GM23338 (cell line): ENCODE data around the gene DUSP19. TPM values are rescaled to one million over a fixed set of nuclear protein-coding genes. Genes with fewer than 3 reads are reported as not detected.
A peak's percentile ranks its signal among the peaks of the same experiment; 100 is the strongest.

Experiments
- ATAC-seq: fragments of 200-7000 bp; cut with Tn5 transposase; 3 replicates; pipeline ENCODE4 v1.9.1; 2020
- DNase-seq: peaks from one replicate; pipeline ENCODE4 v3.0.0-alpha.2; 2015; ENCODE audit warnings: low spot score
- H2AFZ ChIP-seq: fragments of 200-600 bp; sonication (generic); 2 replicates; pipeline ENCODE4 v1.8.0; 2016; ENCODE audit warnings: antibody characterized with exemption, mild to moderate bottlenecking, moderate library complexity
- H3F3A ChIP-seq: fragments of 200-600 bp; sonication (generic); replicated peaks from 2 replicates; pipeline ENCODE4 v1.8.0; 2017; ENCODE audit warnings: antibody characterized with exemption, mixed run types, low read depth
- H3K27ac ChIP-seq: fragments of 200-600 bp; sonication (generic); 2 replicates; pipeline ENCODE4 v1.6.1; 2016; ENCODE audit warnings: low read depth
- H3K27me3 ChIP-seq: fragments of 200-600 bp; sonication (generic); 2 replicates; pipeline ENCODE4 v1.8.0; 2016; ENCODE audit warnings: mild to moderate bottlenecking, mixed run types, moderate library complexity; ENCODE audit not compliant: insufficient read depth
- H3K36me3 ChIP-seq: fragments of 200-600 bp; sonication (generic); 2 replicates; pipeline ENCODE4 v1.8.0; 2016; ENCODE audit warnings: mild to moderate bottlenecking; ENCODE audit not compliant: insufficient read depth
- H3K4me1 ChIP-seq: fragments of 200-600 bp; sonication (generic); 2 replicates; pipeline ENCODE4 v1.8.0; 2016; ENCODE audit warnings: mild to moderate bottlenecking, moderate library complexity; ENCODE audit not compliant: insufficient read depth
- H3K4me2 ChIP-seq: fragments of 200-600 bp; sonication (generic); 2 replicates; pipeline ENCODE4 v1.7.1; 2017; ENCODE audit warnings: mixed run types
- H3K4me3 ChIP-seq: fragments of 200-600 bp; sonication (generic); 2 replicates; pipeline ENCODE4 v1.6.1; 2016; ENCODE audit warnings: mixed run types
- H3K79me2 ChIP-seq: fragments of 200-600 bp; sonication (generic); replicated peaks from 2 replicates; pipeline ENCODE4 v1.8.0; 2017; ENCODE audit warnings: mild to moderate bottlenecking; ENCODE audit not compliant: insufficient read depth
- H3K9me2 ChIP-seq: fragments of 200-600 bp; sonication (generic); 2 replicates; pipeline ENCODE4 v1.8.0; 2017; ENCODE audit not compliant: insufficient read depth
- H4K20me1 ChIP-seq: fragments of 200-600 bp; sonication (generic); replicated peaks from 2 replicates; pipeline ENCODE4 v1.8.0; 2017; ENCODE audit warnings: mild to moderate bottlenecking; ENCODE audit not compliant: insufficient read depth
- H3K27ac Mint-ChIP-seq: 2 replicates; pipeline ENCODE4 v1.8.0; 2020; ENCODE audit warnings: inconsistent platforms, mild to moderate bottlenecking, moderate library complexity, mixed read lengths
- H3K27me3 Mint-ChIP-seq: 3 replicates; pipeline ENCODE4 v1.8.0; 2022; ENCODE audit warnings: low read depth, mild to moderate bottlenecking, moderate library complexity, mixed read lengths, inconsistent platforms; ENCODE audit not compliant: insufficient read depth, poor library complexity
- H3K36me3 Mint-ChIP-seq: 3 replicates; pipeline ENCODE4 v1.8.0; 2021; ENCODE audit warnings: low read depth, mild to moderate bottlenecking, inconsistent platforms, moderate library complexity, mixed read lengths
- H3K4me1 Mint-ChIP-seq: 3 replicates; pipeline ENCODE4 v1.8.0; 2020; ENCODE audit warnings: mild to moderate bottlenecking, inconsistent platforms, mixed read lengths
- H3K4me3 Mint-ChIP-seq: 3 replicates; pipeline ENCODE4 v1.8.0; 2021; ENCODE audit warnings: moderate library complexity, mild to moderate bottlenecking, inconsistent platforms, mixed read lengths
- H3K9me3 Mint-ChIP-seq: 3 replicates; pipeline ENCODE4 v1.8.0; 2020; ENCODE audit warnings: moderate library complexity, mild to moderate bottlenecking, inconsistent platforms, mixed read lengths
- CREB1 ChIP-seq: fragments of 250-450 bp; sonication (Bioruptor Pico); IDR thresholded peaks from 2 replicates; pipeline ENCODE4 v1.5.0; 2020; ENCODE audit warnings: low read depth, mild to moderate bottlenecking, moderate library complexity
- CTCF ChIP-seq, 2 experiments: fragments of 200-600 bp in 1 of 2; sonication (generic) in 1 of 2; conservative IDR thresholded peaks; 2 replicates each; pipeline versions ENCODE4 v1.5.1 to v1.6.1; 2016 to 2017; ENCODE audit warnings: antibody characterized with exemption in 2 of 2, low read depth in 2 of 2, mild to moderate bottlenecking in 2 of 2, moderate library complexity in 1 of 2
- EZH2 ChIP-seq: fragments of 200-600 bp; sonication (generic); IDR thresholded peaks from one replicate; pipeline ENCODE4 v1.8.0; 2017; ENCODE audit warnings: antibody characterized with exemption, mild to moderate bottlenecking, low read depth; ENCODE audit not compliant: unreplicated experiment
- EZH2phosphoT487 ChIP-seq: fragments of 200-600 bp; sonication (generic); IDR thresholded peaks from one replicate; pipeline ENCODE4 v1.8.1; 2018; ENCODE audit warnings: antibody characterized with exemption; ENCODE audit not compliant: unreplicated experiment
- JUNB ChIP-seq: IDR thresholded peaks from one replicate; pipeline ENCODE4 v1.6.1; 2016; ENCODE audit warnings: antibody characterized with exemption; ENCODE audit not compliant: unreplicated experiment
- NANOG ChIP-seq: IDR thresholded peaks from 2 replicates; pipeline ENCODE4 v1.6.1; 2016; ENCODE audit warnings: antibody characterized with exemption, borderline replicate concordance
- POLR2AphosphoS5 ChIP-seq: IDR thresholded peaks from 2 replicates; pipeline ENCODE4 v1.6.1; 2016; ENCODE audit warnings: antibody characterized with exemption, low read depth
- REST ChIP-seq: IDR thresholded peaks from one replicate; pipeline ENCODE4 v1.6.1; 2018; ENCODE audit warnings: antibody characterized with exemption; ENCODE audit not compliant: unreplicated experiment
- STAT1 ChIP-seq: IDR thresholded peaks from one replicate; pipeline ENCODE4 v1.6.1; 2016; ENCODE audit warnings: antibody characterized with exemption; ENCODE audit not compliant: unreplicated experiment
- ZNF114 ChIP-seq: fragments of 250-450 bp; sonication (Bioruptor Pico); IDR thresholded peaks from 2 replicates; pipeline ENCODE4 v1.5.0; 2020; ENCODE audit warnings: mild to moderate bottlenecking, moderate library complexity
- ZNF331 ChIP-seq: fragments of 250-450 bp; sonication (Bioruptor Pico); IDR thresholded peaks from 2 replicates; pipeline ENCODE4 v1.5.0; 2020; ENCODE audit warnings: low read depth, mild to moderate bottlenecking, moderate library complexity
- ZNF462 ChIP-seq: fragments of 250-450 bp; sonication (Bioruptor Pico); IDR thresholded peaks from 2 replicates; pipeline ENCODE4 v1.5.0; 2020; ENCODE audit warnings: mild to moderate bottlenecking, moderate library complexity
- polyA plus RNA-seq: library from polyadenylated mRNA; unstranded; fragments of >200 nt; fragmentation: Nextera tagmentation; extraction: Ambion mirVana; gene quantifications from 2 replicates; pipeline ENCODE4 v1.2.1, GENCODE V29; 2016
- total RNA-seq: library from RNA; depleted of rRNA; stranded (reverse); fragments of >200 nt; shearing (Covaris generic); gene quantifications from 2 replicates; pipeline ENCODE4 v1.2.3, GENCODE V29; 2014
- TF ChIP-seq, protein P1 (sequence below): IDR thresholded peaks from 2 replicates; pipeline ENCODE4 v1.6.1; 2016; ENCODE audit warnings: antibody characterized with exemption

The DUSP19 gene
- total and polyA plus RNA-seq, 2 experiments from 2014 or later: 1.9 to 2.8 TPM

- H3K4me1 ChIP-seq: peaks cover 34% of the 10 kb centered on the region
- DNase-seq: peak; percentile 90
- Mint-ChIP-seq H3K4me1 (peaks cover 32% of the 10 kb centered on the region), H3K9me3 (0 out of 3 replicates have a peak, but pooled peaks cover 2% of the 10 kb centered on the region), H3K36me3 (peaks cover 3% of the 10 kb centered on the region; the same call in 1 of the 3 replicates), H3K27me3 (peaks cover 4% of the 10 kb centered on the region), H3K4me3 (peak within 1 kb of the TSS; percentile 89), H3K27ac (peak within 1 kb of the TSS; percentile 16)
- peak; percentile 88 for ATAC-seq
- 0 out of 2 replicates have a peak, but pooled peaks cover 1% of the 10 kb centered on the region for H3K9me2 ChIP-seq
- peak within 1 kb of the TSS; percentile 61 for H3K4me3 ChIP-seq
- H3K27ac ChIP-seq: peak within 1 kb of the TSS; percentile 78
- peaks cover 3% of the 10 kb centered on the region; the same call in 1 of the 2 replicates for H4K20me1 ChIP-seq
- H3K4me2 ChIP-seq: peak within 1 kb of the TSS; percentile 80
- TF ChIP-seq ZNF331 (CRISPR knock-in tag): no peak
- TF ChIP-seq NANOG: no peak
- TF ChIP-seq ZNF114 (CRISPR knock-in tag): no peak
- peak; percentile 35; the same call in 1 of the 2 replicates for TF ChIP-seq POLR2AphosphoS5
- no peak for TF ChIP-seq JUNB
- no peak for TF ChIP-seq STAT1
- no peak for TF ChIP-seq EZH2phosphoT487
- TF ChIP-seq, protein P1, sequence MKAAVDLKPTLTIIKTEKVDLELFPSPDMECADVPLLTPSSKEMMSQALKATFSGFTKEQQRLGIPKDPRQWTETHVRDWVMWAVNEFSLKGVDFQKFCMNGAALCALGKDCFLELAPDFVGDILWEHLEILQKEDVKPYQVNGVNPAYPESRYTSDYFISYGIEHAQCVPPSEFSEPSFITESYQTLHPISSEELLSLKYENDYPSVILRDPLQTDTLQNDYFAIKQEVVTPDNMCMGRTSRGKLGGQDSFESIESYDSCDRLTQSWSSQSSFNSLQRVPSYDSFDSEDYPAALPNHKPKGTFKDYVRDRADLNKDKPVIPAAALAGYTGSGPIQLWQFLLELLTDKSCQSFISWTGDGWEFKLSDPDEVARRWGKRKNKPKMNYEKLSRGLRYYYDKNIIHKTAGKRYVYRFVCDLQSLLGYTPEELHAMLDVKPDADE: no peak
- no peak for TF ChIP-seq EZH2
- no peak for TF ChIP-seq ZNF462
- TF ChIP-seq REST: no peak
- no peak for TF ChIP-seq CREB1 (CRISPR knock-in tag)
- peak; percentile 60 to 76 for TF ChIP-seq CTCF (conservative IDR thresholded peaks at IDR 0.05; ENCODE audit: low read depth in 2 of 2)
- peaks cover 39% of the 10 kb centered on the region for H3K79me2 ChIP-seq
- H3F3A ChIP-seq: no peaks in the 10 kb centered on the region
- H3K27me3 ChIP-seq: peaks cover 9% of the 10 kb centered on the region
- H3K36me3 ChIP-seq: no peaks in the 10 kb centered on the region
- peak within 1 kb of the TSS; percentile 91 for H2AFZ ChIP-seq
Observed at GRCh38 chr2:183038341-183039300, 39.9 kb upstream of the DUSP19 start, which contains the start of gene NCKAP1. Gene NCKAP1 (minus strand): TSS chr2:183038457. CDS start chr2:183038099, 358 bp downstream.
